Measurements from ENCODE around the gene BET1L. TPM values are rescaled to one million over a fixed set of nuclear protein-coding genes. Genes with fewer than 3 reads are reported as not detected.

BET1L gene, protein sequence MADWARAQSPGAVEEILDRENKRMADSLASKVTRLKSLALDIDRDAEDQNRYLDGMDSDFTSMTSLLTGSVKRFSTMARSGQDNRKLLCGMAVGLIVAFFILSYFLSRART
- 17.3 TPM for polyA plus RNA-seq (2013, experiment 1 of 2)
- 17.0 TPM for polyA plus RNA-seq (2013, experiment 2 of 2)

- H3K18ac ChIP-seq (ENCODE audit: low read length) = peak within 1 kb of the TSS; percentile 89
- peaks cover 15 to 18% of the 10 kb centered on the region in 2 donors for H3K4me1 ChIP-seq (ENCODE audit: control insufficient read depth in 2 of 2, insufficient read depth in 1 of 2, low read depth in 1 of 2, low read length in 2 of 2)
- H3K27me3 ChIP-seq (ENCODE audit: control insufficient read depth in 3 of 3, insufficient read depth in 3 of 3, low read depth in 1 of 3, low read length in 3 of 3) = no peaks in the 10 kb centered on the region
- peak within 1 kb of the TSS; percentile 95 for H3K9ac ChIP-seq (ENCODE audit: low read depth, low read length, poor library complexity)
- peak within 1 kb of the TSS; percentile 97 for H3K23ac ChIP-seq (ENCODE audit: low read depth, low read length, poor library complexity)
- H3K79me1 ChIP-seq (ENCODE audit: low read depth, low read length) = peaks cover 31% of the 10 kb centered on the region
- H3K4ac ChIP-seq (ENCODE audit: low read length) = no peak within 1 kb of the TSS
- peak within 1 kb of the TSS; percentile 91 to 97 for H3K4me3 ChIP-seq (ENCODE audit: low read length in 2 of 2)
- no peak within 1 kb of the TSS for H4K8ac ChIP-seq (ENCODE audit: low read depth, low read length)
- H3K9me3 ChIP-seq (replicated peaks in 1 of 2; ENCODE audit: control insufficient read depth in 2 of 2, insufficient read depth in 1 of 2, low read depth in 1 of 2, low read length in 2 of 2) = no peaks in the 10 kb centered on the region
- no peak within 1 kb of the TSS for H2BK12ac ChIP-seq (ENCODE audit: low read length)
- peak within 1 kb of the TSS; percentile 63 for H2BK120ac ChIP-seq (ENCODE audit: low read depth, low read length)
- H3K27ac ChIP-seq (replicated peaks; ENCODE audit: low read length) = peak within 1 kb of the TSS; percentile 94
- H2AK5ac ChIP-seq (ENCODE audit: low read depth, low read length) = peak within 1 kb of the TSS; percentile 73
- H4K91ac ChIP-seq (ENCODE audit: low read depth, low read length, poor library complexity) = peak within 1 kb of the TSS; percentile 89
- H2BK5ac ChIP-seq (ENCODE audit: low read length) = peak within 1 kb of the TSS; percentile 85
- peak within 1 kb of the TSS; percentile 69 for H2BK15ac ChIP-seq (ENCODE audit: low read length)
- DNase-seq (ENCODE audit: low spot score) = peak; percentile 93
- WGBS, 2 donors (ENCODE audit: extremely low coverage in 2 of 2, insufficient read length in 2 of 2, insufficient replicate concordance in 1 of 2) = no CpG with 5 or more reads among the region's 63 CpGs
- H3K36me3 ChIP-seq (replicated peaks in 1 of 2; ENCODE audit: control insufficient read depth in 2 of 2, insufficient read depth in 2 of 2, low read length in 2 of 2) = peaks cover 50 to 59% of the 10 kb centered on the region in 2 donors
- H3K14ac ChIP-seq (ENCODE audit: low read length) = peak within 1 kb of the TSS; percentile 59
- peak within 1 kb of the TSS; percentile 85 for H2AFZ ChIP-seq (ENCODE audit: low read length)
- H3K4me2 ChIP-seq (ENCODE audit: insufficient read depth, low read length, poor library complexity, severe bottlenecking) = peak within 1 kb of the TSS; percentile 91
Measured at GRCh38 chr11:207208-207862, at the start of gene BET1L, which contains the start of gene RIC8A. BET1L (minus strand) TSS chr11:207399; CDS start chr11:207321, 78 bp downstream. RIC8A (plus strand) TSS chr11:207708; CDS start chr11:208855, 1,147 bp downstream.

DNA sequence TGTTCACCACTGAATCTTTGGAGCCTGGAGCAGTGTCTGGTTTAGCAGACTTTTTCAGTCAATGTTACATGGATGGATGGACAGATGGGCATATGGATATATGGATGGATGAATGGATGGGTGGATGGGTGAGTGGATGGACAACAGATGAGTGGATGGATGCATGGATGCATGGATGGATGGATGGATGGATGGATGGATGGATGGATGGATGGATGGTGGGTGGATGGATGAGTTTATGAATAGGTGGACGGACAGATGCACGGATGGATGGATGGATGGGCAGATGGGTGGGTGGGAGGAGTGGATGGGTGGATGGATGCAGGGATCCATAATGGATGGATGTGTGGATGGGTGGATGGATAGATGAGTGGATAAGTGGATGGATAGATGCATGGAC, 48.6 kb upstream of the BET1L start:
- no peak for DNase-seq (ENCODE audit: low spot score)
- Histone ChIP-seq H3K4me1 (ENCODE audit: control insufficient read depth in 2 of 2, insufficient read depth in 1 of 2, low read depth in 1 of 2, low read length in 2 of 2) (no peaks in the 10 kb centered on the region), H4K91ac (ENCODE audit: low read depth, low read length, poor library complexity) (no peak overlapping the region), H2BK5ac (ENCODE audit: low read length) (no peak overlapping the region), H3K9ac (ENCODE audit: low read depth, low read length, poor library complexity) (no peak overlapping the region), H3K27ac (replicated peaks; ENCODE audit: low read length) (no peak overlapping the region), H2BK15ac (ENCODE audit: low read length) (no peak overlapping the region), H2BK12ac (ENCODE audit: low read length) (no peak overlapping the region), H3K14ac (ENCODE audit: low read length) (no peak overlapping the region), H2BK120ac (ENCODE audit: low read depth, low read length) (no peak overlapping the region), H2AK5ac (ENCODE audit: low read depth, low read length) (no peak overlapping the region), H2AFZ (ENCODE audit: low read length) (no peak overlapping the region), H3K4me3 (ENCODE audit: low read length in 2 of 2) (peak overlapping the region in 1 of 2 donors; percentile 57), H3K36me3 (replicated peaks in 1 of 2; ENCODE audit: control insufficient read depth in 2 of 2, insufficient read depth in 2 of 2, low read length in 2 of 2) (peaks cover 25 to 33% of the 10 kb centered on the region in 2 donors), H3K9me3 (replicated peaks in 1 of 2; ENCODE audit: control insufficient read depth in 2 of 2, insufficient read depth in 1 of 2, low read depth in 1 of 2, low read length in 2 of 2) (no peaks in the 10 kb centered on the region), H3K4ac (ENCODE audit: low read length) (no peak overlapping the region), H3K4me2 (ENCODE audit: insufficient read depth, low read length, poor library complexity, severe bottlenecking) (no peak overlapping the region), H4K8ac (ENCODE audit: low read depth, low read length) (no peak overlapping the region), H3K27me3 (ENCODE audit: control insufficient read depth in 3 of 3, insufficient read depth in 3 of 3, low read depth in 1 of 3, low read length in 3 of 3) (no peaks in the 10 kb centered on the region), H3K18ac (ENCODE audit: low read length) (no peak overlapping the region), H3K79me1 (ENCODE audit: low read depth, low read length) (no peaks in the 10 kb centered on the region), H3K23ac (ENCODE audit: low read depth, low read length, poor library complexity) (no peak overlapping the region)
- no CpG with 5 or more reads among the region's 2 CpGs for WGBS, 2 donors (ENCODE audit: extremely low coverage in 2 of 2, insufficient read length in 2 of 2, insufficient replicate concordance in 1 of 2)

DNA sequence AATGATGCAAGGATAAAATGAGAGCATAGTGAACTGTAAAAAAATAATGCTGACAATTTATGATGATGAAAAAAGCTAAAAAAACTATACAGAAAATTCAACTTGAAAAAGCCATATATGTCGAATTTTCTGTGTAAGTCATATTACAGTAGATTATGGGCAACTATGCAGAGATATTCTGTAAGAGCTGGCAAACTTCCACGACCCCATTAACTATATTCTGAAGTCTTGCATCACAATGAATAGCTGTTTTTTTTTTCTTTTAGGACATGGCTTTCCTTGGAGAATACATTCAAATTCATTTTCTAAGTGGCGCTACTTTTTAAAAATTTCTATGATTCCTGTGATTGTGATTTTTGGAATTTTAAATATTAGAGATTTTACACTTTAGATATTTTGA, 48.0 kb upstream of the BET1L start:
- H3K9me3 ChIP-seq (replicated peaks in 1 of 2; ENCODE audit: control insufficient read depth in 2 of 2, insufficient read depth in 1 of 2, low read depth in 1 of 2, low read length in 2 of 2) = no peaks in the 10 kb centered on the region
- H3K4me2 ChIP-seq (ENCODE audit: insufficient read depth, low read length, poor library complexity, severe bottlenecking) = no peak overlapping the region
- H2AK5ac ChIP-seq (ENCODE audit: low read depth, low read length) = no peak overlapping the region
- H3K4me1 ChIP-seq (ENCODE audit: control insufficient read depth in 2 of 2, insufficient read depth in 1 of 2, low read depth in 1 of 2, low read length in 2 of 2) = no peaks in the 10 kb centered on the region
- H3K18ac ChIP-seq (ENCODE audit: low read length) = no peak overlapping the region
- H3K9ac ChIP-seq (ENCODE audit: low read depth, low read length, poor library complexity) = no peak overlapping the region
- H2BK5ac ChIP-seq (ENCODE audit: low read length) = no peak overlapping the region
- H2BK12ac ChIP-seq (ENCODE audit: low read length) = no peak overlapping the region
- no peak overlapping the region for H2BK15ac ChIP-seq (ENCODE audit: low read length)
- H4K91ac ChIP-seq (ENCODE audit: low read depth, low read length, poor library complexity) = no peak overlapping the region
- WGBS, 2 donors (ENCODE audit: extremely low coverage in 2 of 2, insufficient read length in 2 of 2, insufficient replicate concordance in 1 of 2) = no CpG with 5 or more reads among the region's 3 CpGs
- H3K27ac ChIP-seq (replicated peaks; ENCODE audit: low read length) = no peak overlapping the region
- H2AFZ ChIP-seq (ENCODE audit: low read length) = no peak overlapping the region
- H3K36me3 ChIP-seq (replicated peaks in 1 of 2; ENCODE audit: control insufficient read depth in 2 of 2, insufficient read depth in 2 of 2, low read length in 2 of 2) = peaks cover 25 to 39% of the 10 kb centered on the region in 2 donors
- no peaks in the 10 kb centered on the region for H3K27me3 ChIP-seq (ENCODE audit: control insufficient read depth in 3 of 3, insufficient read depth in 3 of 3, low read depth in 1 of 3, low read length in 3 of 3)
- no peak overlapping the region for H3K23ac ChIP-seq (ENCODE audit: low read depth, low read length, poor library complexity)
- H3K4ac ChIP-seq (ENCODE audit: low read length) = no peak overlapping the region
- no peak overlapping the region for H2BK120ac ChIP-seq (ENCODE audit: low read depth, low read length)
- H3K14ac ChIP-seq (ENCODE audit: low read length) = no peak overlapping the region
- no peaks in the 10 kb centered on the region for H3K79me1 ChIP-seq (ENCODE audit: low read depth, low read length)
- no peak overlapping the region for H3K4me3 ChIP-seq (ENCODE audit: low read length in 2 of 2)
- DNase-seq (ENCODE audit: low spot score) = no peak
- no peak overlapping the region for H4K8ac ChIP-seq (ENCODE audit: low read depth, low read length)

DNA sequence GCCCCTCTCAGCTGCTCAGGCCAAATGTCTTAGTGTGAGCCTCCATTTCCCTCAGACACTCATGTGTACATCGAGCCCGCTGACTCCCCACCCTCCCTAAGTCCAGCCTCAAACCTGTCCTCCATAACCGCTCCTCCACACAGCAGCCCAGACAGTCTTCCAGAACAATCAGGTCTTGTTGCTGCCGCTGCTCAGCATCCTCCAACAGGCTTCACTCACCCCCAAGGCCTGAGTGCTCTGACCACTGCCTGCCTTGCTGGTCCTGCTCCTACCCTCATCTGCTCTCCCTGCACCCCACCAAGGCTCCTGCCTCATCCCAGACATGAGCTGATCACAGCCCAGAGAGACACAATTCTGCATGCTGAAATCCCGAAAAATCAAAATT, 46.7 kb upstream of the BET1L start:
- Histone ChIP-seq H2BK15ac (ENCODE audit: low read length) (no peak overlapping the region), H4K8ac (ENCODE audit: low read depth, low read length) (no peak overlapping the region), H3K27ac (replicated peaks; ENCODE audit: low read length) (no peak overlapping the region), H4K91ac (ENCODE audit: low read depth, low read length, poor library complexity) (no peak overlapping the region), H3K23ac (ENCODE audit: low read depth, low read length, poor library complexity) (no peak overlapping the region), H3K9ac (ENCODE audit: low read depth, low read length, poor library complexity) (no peak overlapping the region), H2AK5ac (ENCODE audit: low read depth, low read length) (no peak overlapping the region), H3K14ac (ENCODE audit: low read length) (no peak overlapping the region), H3K9me3 (replicated peaks in 1 of 2; ENCODE audit: control insufficient read depth in 2 of 2, insufficient read depth in 1 of 2, low read depth in 1 of 2, low read length in 2 of 2) (no peaks in the 10 kb centered on the region), H3K4me2 (ENCODE audit: insufficient read depth, low read length, poor library complexity, severe bottlenecking) (no peak overlapping the region), H3K4ac (ENCODE audit: low read length) (no peak overlapping the region), H3K18ac (ENCODE audit: low read length) (no peak overlapping the region), H2BK12ac (ENCODE audit: low read length) (no peak overlapping the region), H3K4me3 (ENCODE audit: low read length in 2 of 2) (no peak overlapping the region), H3K79me1 (ENCODE audit: low read depth, low read length) (no peaks in the 10 kb centered on the region), H3K4me1 (ENCODE audit: control insufficient read depth in 2 of 2, insufficient read depth in 1 of 2, low read depth in 1 of 2, low read length in 2 of 2) (no peaks in the 10 kb centered on the region), H3K27me3 (ENCODE audit: control insufficient read depth in 3 of 3, insufficient read depth in 3 of 3, low read depth in 1 of 3, low read length in 3 of 3) (no peaks in the 10 kb centered on the region), H3K36me3 (replicated peaks in 1 of 2; ENCODE audit: control insufficient read depth in 2 of 2, insufficient read depth in 2 of 2, low read length in 2 of 2) (peaks cover 31 to 52% of the 10 kb centered on the region in 2 donors), H2BK5ac (ENCODE audit: low read length) (no peak overlapping the region), H2BK120ac (ENCODE audit: low read depth, low read length) (no peak overlapping the region), H2AFZ (ENCODE audit: low read length) (no peak overlapping the region)
- WGBS, 2 donors (ENCODE audit: extremely low coverage in 2 of 2, insufficient read length in 2 of 2, insufficient replicate concordance in 1 of 2) = no CpG with 5 or more reads among the region's 5 CpGs
- no peak for DNase-seq (ENCODE audit: low spot score)
